ENCODE results near the gene VPS13C.

Gene VPS13C

DNA sequence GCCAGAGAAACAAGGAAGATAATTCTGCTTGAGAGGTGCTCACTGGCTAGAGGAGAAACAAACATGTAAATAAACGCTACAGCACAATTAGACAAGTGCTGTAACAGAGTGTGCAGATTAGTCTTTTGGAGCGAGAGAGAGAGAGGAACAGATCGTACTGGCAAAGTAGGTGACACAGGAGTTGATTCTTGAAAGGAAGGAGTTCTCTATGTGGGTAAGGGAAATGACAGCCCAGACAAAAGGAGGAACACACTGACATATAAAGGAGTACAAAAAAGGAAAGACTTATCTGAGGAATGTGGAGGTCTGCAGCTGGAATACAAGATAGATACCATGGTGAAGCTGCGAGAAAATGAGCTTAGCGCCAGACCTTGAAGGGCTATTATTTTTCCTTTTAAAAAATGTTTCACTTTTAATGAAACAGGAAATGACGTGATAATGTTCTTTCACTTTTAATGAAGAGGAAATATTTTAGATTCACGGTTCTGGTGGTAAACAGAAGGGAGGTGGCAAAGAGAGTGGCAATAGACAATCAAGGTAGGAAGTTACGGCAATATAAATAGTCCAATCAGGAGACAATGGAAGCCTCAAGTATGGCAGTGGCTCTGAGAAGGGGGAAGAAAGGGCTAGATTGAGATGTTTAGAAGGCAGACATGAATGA, 202.9 kb downstream of the VPS13C start:
- Histone ChIP-seq H4K20me1 (ENCODE audit: insufficient read depth, low read length) (no peaks in the 10 kb centered on the region), H3K9me3 (ENCODE audit: low read length) (no peaks in the 10 kb centered on the region), H3K27me3 (ENCODE audit: insufficient read depth, low read length) (no peaks in the 10 kb centered on the region), H3K9me2 (ENCODE audit: low read depth, low read length) (no peaks in the 10 kb centered on the region), H3K79me2 (ENCODE audit: insufficient read depth, low read length) (no peaks in the 10 kb centered on the region), H2AFZ (ENCODE audit: low read length) (no peak overlapping the region), H3K9ac (ENCODE audit: low read length) (no peak overlapping the region), H3F3A (ENCODE audit: insufficient read depth, low read length) (no peaks in the 10 kb centered on the region), H3K4me2 (ENCODE audit: low read length) (no peak overlapping the region), H3K36me3 (ENCODE audit: insufficient read depth, low read length) (peaks cover 3% of the 10 kb centered on the region; the same call in 1 of the 2 replicates), H3K4me1 (ENCODE audit: insufficient read depth, low read length, severe bottlenecking) (peaks cover 10% of the 10 kb centered on the region), H3K27ac (ENCODE audit: low read depth, low read length, poor library complexity, severe bottlenecking) (no peak overlapping the region), H3K4me3 (ENCODE audit: low read depth, low read length, poor library complexity, severe bottlenecking) (no peak overlapping the region)
- TF ChIP-seq, protein P1, sequence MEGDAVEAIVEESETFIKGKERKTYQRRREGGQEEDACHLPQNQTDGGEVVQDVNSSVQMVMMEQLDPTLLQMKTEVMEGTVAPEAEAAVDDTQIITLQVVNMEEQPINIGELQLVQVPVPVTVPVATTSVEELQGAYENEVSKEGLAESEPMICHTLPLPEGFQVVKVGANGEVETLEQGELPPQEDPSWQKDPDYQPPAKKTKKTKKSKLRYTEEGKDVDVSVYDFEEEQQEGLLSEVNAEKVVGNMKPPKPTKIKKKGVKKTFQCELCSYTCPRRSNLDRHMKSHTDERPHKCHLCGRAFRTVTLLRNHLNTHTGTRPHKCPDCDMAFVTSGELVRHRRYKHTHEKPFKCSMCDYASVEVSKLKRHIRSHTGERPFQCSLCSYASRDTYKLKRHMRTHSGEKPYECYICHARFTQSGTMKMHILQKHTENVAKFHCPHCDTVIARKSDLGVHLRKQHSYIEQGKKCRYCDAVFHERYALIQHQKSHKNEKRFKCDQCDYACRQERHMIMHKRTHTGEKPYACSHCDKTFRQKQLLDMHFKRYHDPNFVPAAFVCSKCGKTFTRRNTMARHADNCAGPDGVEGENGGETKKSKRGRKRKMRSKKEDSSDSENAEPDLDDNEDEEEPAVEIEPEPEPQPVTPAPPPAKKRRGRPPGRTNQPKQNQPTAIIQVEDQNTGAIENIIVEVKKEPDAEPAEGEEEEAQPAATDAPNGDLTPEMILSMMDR (IDR thresholded peaks at IDR 0.05; ENCODE audit: low read length) = no peak
- TF ChIP-seq EZH2 (IDR thresholded peaks at IDR 0.05; ENCODE audit: borderline replicate concordance, low read length) = no peak

DNA sequence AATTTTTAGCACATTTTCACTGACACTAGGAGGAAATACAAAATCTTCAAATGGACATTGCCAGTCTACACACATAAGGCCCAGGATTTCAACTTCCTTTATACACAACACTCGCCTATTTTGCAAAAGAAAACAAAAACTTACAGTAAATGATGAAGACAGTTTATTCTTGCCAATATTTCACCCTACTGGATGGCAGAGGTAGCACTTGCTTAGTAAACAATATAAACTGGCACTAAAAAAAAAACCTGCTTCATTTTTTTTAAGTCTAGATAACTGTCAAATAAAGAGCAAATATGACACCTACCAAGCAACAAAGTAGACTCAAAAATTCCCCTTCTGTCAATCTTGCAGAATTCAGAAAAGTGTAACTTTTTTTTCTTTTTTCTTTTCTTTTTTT, 204.0 kb downstream of the VPS13C start:
- Histone ChIP-seq H3K4me1 (ENCODE audit: insufficient read depth, low read length, severe bottlenecking) (peaks cover 10% of the 10 kb centered on the region), H3F3A (ENCODE audit: insufficient read depth, low read length) (no peaks in the 10 kb centered on the region), H2AFZ (ENCODE audit: low read length) (no peak overlapping the region), H3K9me3 (ENCODE audit: low read length) (no peaks in the 10 kb centered on the region), H3K4me3 (ENCODE audit: low read depth, low read length, poor library complexity, severe bottlenecking) (no peak overlapping the region), H3K4me2 (ENCODE audit: low read length) (no peak overlapping the region), H3K27me3 (ENCODE audit: insufficient read depth, low read length) (no peaks in the 10 kb centered on the region), H3K9ac (ENCODE audit: low read length) (no peak overlapping the region), H3K9me2 (ENCODE audit: low read depth, low read length) (no peaks in the 10 kb centered on the region), H3K79me2 (ENCODE audit: insufficient read depth, low read length) (no peaks in the 10 kb centered on the region), H3K36me3 (ENCODE audit: insufficient read depth, low read length) (peaks cover 3% of the 10 kb centered on the region; the same call in 1 of the 2 replicates), H4K20me1 (ENCODE audit: insufficient read depth, low read length) (no peaks in the 10 kb centered on the region), H3K27ac (ENCODE audit: low read depth, low read length, poor library complexity, severe bottlenecking) (no peak overlapping the region)
- TF ChIP-seq EZH2 (IDR thresholded peaks at IDR 0.05; ENCODE audit: borderline replicate concordance, low read length) = no peak
- TF ChIP-seq, protein P1 (IDR thresholded peaks at IDR 0.05; ENCODE audit: low read length) = no peak

DNA sequence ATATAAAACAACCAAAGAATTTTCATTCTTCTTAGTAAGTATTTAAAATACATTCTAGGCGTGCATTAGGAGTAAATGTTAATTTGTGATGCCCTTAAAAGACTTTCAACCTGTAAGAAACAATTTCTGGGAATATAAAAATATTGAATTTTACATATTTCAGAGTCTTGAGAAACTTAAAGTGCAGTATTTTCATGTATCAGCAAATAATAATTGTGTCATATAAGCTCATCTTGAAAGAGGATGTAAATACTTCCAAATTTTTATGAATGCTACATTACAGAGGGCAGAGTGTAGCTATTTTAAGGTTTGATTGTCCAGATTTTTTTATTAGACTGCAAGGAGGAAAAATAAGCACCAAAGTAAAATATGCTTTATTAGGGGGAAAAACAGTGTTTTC, 207.1 kb downstream of the VPS13C start:
- Histone ChIP-seq H2AFZ (ENCODE audit: low read length) (no peak overlapping the region), H3K79me2 (ENCODE audit: insufficient read depth, low read length) (no peaks in the 10 kb centered on the region), H3F3A (ENCODE audit: insufficient read depth, low read length) (no peaks in the 10 kb centered on the region), H3K27me3 (ENCODE audit: insufficient read depth, low read length) (no peaks in the 10 kb centered on the region), H3K9me3 (ENCODE audit: low read length) (no peaks in the 10 kb centered on the region), H3K9ac (ENCODE audit: low read length) (no peak overlapping the region), H3K4me1 (ENCODE audit: insufficient read depth, low read length, severe bottlenecking) (peaks cover 10% of the 10 kb centered on the region), H3K36me3 (ENCODE audit: insufficient read depth, low read length) (peaks cover 3% of the 10 kb centered on the region; the same call in 1 of the 2 replicates), H3K4me2 (ENCODE audit: low read length) (no peak overlapping the region), H3K27ac (ENCODE audit: low read depth, low read length, poor library complexity, severe bottlenecking) (no peak overlapping the region), H3K9me2 (ENCODE audit: low read depth, low read length) (no peaks in the 10 kb centered on the region), H4K20me1 (ENCODE audit: insufficient read depth, low read length) (no peaks in the 10 kb centered on the region), H3K4me3 (ENCODE audit: low read depth, low read length, poor library complexity, severe bottlenecking) (no peak overlapping the region)
- TF ChIP-seq, protein P1 (IDR thresholded peaks at IDR 0.05; ENCODE audit: low read length) = no peak
- TF ChIP-seq EZH2 (IDR thresholded peaks at IDR 0.05; ENCODE audit: borderline replicate concordance, low read length) = no peak

Measured in OCI-LY1 (cell line).